Measurements from ENCODE around the gene LYPD3. TPM values are rescaled to one million over a fixed set of nuclear protein-coding genes. Genes with fewer than 3 reads are reported as not detected.
A peak's percentile ranks its signal among the peaks of the same experiment; 100 is the strongest.
"Not testable (repeated sequence)": the region's sequence is repeated elsewhere in the genome, so short reads cannot be mapped to it uniquely, and the experiment has no call there.

Gene LYPD3
- 0.74 TPM in 1 of 2 replicates, not detected in the other for total RNA-seq (2014; rRNA removed; shearing (Covaris generic))

DNA sequence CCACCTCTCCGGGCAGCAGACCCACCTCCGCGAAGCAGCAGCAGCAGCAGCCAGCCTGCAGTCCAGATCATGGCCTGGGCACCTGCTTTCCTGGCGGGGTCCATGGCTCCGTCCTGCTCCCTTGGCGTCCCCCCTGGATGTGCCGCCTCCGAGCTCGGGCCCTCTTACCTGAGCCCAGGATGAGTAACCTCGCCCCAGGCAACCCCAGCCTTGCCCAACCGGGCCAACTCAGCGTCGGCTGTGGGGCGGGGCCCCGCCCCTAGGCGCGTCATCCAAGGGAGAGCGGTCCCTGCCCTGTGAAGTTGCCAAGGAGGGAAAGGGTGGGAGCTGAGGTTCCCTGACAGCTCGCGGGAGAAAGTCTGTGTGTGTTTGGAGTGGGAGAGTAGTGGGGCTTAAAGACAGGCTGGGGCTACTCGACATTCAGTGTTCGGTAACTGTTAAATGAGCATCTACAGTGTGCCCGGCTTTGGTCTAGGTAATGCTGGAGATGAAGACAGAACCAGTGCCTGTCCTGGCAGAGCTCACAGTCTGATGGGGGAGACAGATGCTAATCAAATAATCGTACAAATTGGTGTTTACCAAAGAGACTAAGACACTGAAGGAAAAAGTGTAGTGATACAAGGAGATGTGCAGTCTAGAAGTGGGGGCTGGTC is at the start of gene LYPD3:
LYPD3 (minus strand) TSS at position 141 of the 653 bp plus-strand sequence; CDS start at position 104, 37 bp downstream.
- DNase-seq (ENCODE audit: low read depth): peak; percentile 59

DNA sequence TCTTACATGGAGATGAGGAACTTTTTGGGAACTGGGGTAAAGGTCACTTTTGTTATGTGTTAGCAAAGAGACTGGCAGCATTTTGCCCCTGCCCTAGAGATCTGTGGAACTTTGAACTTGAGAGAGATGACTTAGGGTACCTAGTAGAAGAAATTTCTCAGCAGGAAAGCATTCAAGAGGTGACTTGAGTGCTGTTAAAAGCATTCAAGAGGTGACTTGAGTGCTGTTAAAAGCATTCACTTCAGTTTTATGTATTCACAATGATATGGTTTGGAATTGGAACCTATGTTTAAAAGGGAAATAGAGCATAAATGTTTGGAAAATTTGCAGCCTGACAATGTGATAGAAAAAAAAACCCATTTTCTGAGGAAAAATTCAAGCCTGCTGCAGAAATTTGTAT is 47.0 kb upstream of the LYPD3 start:
- DNase-seq (ENCODE audit: low read depth): not testable (repeated sequence)

DNA sequence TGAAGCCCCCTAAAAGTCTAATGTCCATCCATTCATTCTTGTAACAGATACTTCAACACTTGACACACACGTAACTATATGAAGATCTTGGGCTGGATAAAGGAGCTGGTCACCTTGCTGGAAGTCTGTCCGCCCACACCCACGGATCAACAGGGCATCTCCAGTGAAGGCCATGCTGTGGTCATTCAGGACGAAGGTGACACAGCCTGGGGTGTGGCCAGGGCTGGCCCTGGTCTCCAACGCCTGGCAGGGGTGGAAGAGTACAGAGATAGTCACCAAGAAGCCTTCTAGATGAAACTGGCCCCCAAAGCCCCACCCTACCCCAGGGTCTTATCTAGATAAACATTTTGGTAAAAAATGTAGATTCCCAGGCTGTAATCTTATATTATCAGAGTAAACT is 45.9 kb upstream of the LYPD3 start:
- DNase-seq (ENCODE audit: low read depth): no peak

DNA sequence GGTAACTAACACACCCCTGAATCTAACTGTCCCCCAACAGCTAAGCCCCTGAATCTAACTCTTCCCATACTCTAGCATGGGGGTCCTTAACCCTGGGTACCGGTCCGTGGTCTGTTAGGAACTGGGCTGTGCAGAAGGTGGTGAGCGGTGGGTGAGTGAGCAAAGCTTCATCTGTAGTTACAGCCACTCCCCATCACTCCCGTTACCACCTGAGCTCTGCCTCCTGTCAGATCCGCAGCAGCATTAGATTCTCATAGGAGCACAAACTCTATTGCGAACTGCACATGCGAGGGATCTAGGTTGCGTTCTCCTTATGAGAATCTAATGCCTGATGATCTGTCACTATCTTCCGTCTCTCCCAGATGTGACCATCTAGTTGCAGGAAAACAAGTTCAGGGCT is 45.3 kb upstream of the LYPD3 start:
- no peak for DNase-seq (ENCODE audit: low read depth)

DNA sequence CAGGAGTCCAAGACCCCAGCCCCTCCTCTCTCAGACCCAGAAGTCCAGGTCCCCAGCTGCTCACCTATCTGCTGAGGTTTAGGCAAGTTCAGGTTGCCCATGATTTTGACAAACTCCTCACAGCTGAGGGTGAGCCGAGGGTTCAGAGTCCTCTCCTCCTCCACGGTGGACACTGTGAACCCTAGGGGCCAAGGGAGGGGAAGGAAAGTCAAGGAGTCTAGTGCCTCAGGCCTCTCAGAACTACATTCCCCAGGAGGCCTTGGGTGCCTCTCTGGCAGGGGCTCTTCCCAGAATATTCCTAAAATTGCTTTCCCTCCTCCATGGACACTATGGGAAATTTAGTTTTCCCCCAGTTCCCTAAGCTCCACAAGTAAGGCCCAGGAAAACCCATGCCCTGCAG is 42.5 kb upstream of the LYPD3 start:
- no peak for DNase-seq (ENCODE audit: low read depth)

DNA sequence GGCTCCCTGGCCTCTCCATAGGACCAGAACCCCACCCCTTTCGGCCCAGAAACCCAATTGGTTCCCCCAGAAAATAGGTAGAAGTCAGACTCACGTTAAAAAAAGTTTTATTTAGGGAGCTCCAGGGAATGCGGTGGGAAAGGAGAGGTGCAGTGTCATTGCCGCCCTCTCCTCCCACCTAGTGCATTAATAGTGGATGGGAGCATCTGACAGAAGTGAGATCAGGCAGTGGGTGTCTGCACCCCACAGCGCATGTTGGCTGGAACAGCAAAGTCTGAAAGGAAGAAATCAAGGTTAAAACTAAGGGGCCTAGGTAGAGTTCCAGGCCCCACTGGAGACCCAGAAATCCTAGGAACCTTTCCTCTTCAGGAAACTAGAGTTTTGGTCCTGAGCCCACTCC is 41.2 kb upstream of the LYPD3 start:
- DNase-seq (ENCODE audit: low read depth): no peak

DNA sequence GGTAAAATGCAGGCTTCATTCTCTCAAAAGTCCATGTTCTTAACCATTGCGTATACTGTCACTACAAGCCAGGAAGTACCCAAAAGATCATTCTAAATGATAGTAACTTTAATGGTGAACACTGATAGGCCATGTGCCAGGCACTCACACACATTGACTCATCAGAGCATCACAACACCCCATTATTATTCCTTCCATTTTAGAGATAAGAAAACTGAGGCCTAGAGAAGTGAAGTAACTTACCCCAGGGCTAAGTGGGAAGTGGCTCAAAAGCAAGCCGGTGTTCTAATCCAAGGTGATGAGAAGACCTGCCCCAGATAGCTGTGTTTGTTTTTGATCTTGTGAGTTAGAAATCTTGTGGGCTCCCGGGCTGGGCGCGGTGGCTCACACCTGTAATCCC is 40.5 kb upstream of the LYPD3 start:
- no peak for DNase-seq (ENCODE audit: low read depth)

DNA sequence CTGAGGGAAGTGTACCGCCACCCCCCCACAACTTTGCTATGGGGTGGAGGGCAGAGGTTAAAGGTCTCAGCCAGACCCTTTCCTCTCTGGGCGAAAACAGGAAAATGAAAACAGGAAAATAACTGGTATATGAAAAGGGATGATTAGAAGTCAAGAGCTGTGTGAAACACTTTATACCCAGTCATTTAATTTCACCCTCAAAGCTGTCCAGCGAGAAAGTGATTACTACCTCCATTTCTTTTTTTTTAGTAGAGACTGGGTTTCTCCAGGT is 39.7 kb upstream of the LYPD3 start:
- DNase-seq (ENCODE audit: low read depth): no peak

DNA sequence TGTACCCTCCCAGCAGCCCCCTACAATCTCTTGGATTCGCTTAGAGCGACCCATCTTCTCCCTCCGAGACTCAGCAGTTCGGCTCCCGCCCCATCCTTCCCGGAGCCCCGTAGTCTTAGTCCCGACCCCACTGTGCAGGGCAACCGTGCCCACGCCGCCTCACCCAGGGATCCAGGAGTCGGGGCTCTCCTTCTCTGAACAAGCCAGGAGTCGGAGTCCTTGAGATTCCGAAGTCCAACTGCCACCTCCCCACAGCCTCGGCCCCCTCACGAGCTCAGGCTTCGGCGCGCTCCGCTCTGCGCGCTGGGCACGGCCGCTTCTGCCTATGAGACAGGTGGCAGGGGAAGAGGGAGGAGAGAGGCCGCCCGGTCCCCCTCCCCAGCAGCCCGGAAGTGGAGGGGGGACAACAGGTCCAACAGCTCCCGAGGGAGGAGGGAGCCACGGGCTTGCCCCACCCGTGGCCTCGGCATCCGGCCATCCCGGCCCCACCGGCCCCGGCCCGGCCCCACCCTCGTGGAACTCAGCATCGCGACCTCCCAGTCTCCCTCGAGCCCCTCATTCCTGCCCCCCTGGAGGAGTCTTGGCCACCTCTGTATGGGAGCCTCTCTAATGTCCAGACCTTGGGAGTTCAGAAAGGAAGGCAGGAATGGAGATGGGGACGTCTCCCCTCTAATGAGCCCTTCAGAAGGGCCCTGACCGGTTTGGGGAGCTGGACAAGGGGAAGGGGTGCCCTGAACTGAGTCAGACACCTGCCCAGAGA is 39.2 kb upstream of the LYPD3 start, which contains the start of gene PHLDB3:
PHLDB3 (minus strand) TSS at position 321 of the 760 bp plus-strand sequence. CDS start 628 bp downstream, outside the sequence.
- DNase-seq (ENCODE audit: low read depth): peak; percentile 48

DNA sequence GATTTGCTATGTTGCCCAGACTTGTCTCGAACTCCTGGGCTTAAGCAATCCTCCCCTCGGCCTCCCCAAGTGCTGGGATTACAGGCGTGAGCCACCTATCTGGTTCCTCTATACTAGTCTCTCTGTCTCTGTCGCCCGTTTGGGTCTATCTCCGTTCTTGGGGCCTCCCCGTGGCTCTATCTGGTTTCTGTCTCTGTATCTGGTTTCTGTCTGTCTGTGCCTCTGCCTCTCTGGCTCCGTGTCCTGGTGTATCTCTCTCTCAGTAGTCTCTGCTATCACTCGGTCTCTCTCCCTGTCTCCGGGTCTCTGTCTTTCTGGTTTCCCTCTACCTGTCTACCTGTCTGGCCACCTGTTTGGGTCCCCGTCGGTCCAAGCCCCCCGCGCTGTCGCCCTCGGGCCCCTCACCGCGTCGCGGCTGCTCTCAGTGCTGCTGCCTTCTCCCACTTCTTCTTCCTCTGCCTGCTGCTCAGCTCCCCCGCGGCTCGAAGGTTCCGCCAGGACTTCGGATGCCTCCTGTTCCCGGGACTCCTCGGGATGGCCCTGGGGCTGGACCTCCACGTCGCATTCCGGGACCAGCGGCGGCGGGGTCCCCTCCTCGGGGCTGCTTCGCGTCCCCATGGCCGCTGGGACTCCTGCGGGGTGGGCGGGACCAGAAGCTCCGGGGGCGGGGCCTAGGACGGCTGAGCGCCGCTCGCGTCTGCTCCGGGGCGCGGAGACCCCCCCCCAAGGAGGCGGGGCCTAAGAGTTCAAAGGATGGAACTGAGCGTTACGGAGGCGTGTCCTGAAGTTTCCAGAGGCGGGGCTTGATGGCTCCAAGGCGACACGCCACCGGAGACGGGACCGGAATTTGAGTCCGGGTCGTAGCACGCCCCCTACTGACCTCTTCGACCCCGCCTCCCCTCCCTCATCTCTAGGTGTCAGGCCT is 38.4 kb upstream of the LYPD3 start:
- DNase-seq (ENCODE audit: low read depth): peak; percentile 93

DNA sequence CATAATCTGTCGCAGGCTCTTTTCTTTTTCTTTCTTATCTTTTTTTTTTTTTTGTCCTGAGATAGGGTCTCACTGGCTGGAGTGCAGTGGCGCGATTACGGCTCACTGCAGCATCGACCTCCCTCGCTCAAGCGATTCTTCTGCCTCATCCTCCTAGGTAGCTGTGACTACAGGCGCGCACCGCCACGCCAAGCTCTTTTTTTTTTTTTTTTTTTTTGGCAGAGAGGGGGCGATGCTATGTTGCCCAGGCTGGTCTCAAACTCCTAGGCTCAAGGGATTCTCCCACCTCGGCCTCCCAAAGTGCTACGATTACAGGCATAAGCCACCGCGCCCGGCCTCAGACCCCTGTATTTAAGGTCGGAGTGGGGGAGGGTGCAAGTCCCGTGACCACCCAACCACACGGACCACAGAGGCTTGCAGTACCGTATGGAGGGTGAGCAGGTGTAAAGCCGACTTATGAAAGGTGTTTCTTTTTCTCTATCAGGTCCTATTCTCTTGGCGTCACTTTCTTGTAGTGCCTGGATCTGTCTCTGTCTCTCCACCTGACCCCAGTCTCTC is 37.1 kb upstream of the LYPD3 start:
- DNase-seq (ENCODE audit: low read depth): no peak

DNA sequence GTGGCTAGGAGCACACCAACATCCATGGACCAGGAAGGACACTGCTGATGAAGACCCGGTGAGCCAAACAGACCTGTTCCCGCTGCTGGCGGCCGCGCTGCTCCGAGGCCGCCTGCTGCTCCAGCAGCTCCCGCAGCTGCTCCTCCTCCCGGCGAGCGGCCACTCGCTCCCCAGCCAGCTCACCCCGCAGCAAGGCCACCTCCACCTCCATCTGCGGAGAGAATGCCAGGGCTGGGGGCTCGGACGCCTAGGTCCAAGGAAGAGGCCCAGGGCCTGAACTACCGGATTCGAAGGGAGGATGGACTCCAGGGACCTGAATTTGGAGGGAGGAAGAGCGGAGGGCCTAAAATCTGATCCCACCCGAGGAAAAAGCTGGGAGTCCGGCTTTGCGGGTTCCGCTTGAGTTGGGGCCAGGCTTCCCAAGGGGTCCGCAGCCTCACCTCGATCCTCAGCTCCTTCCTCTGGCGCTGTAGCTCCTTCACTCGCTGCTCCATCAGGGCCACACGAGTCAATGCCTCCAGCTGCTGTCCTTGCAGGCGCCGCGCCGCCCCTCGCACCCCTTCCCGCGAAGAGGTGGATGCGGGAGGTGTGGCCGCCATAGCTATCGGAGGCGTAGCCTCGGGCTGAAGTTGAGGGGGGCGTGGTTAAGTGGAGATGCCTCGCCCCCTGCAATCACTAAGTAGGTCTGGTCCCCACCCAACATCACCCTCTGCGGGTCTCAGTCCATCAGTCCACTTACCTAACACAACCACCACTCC is 36.4 kb upstream of the LYPD3 start:
- no peak for DNase-seq (ENCODE audit: low read depth)

DNA sequence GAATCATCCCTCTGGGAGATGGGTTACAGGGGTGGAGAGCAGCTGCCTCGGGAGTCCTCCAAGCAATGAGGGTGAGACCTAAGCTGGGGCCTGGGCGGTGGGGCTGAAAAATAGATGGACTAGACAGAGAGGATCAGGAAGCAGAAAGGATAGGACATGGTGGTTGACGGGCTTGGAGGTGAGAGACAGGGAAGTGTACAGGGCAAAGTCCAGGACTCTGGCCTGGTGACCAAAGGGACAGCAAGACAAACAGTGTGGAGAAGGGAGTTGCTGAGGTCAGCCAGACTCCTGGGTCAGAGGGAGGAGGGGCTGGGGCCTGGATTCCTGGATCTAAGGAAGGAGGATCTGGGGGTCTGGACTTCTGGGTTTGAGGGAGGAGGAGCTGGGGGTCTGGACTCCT is 33.6 kb upstream of the LYPD3 start:
- no peak for DNase-seq (ENCODE audit: low read depth)

DNA sequence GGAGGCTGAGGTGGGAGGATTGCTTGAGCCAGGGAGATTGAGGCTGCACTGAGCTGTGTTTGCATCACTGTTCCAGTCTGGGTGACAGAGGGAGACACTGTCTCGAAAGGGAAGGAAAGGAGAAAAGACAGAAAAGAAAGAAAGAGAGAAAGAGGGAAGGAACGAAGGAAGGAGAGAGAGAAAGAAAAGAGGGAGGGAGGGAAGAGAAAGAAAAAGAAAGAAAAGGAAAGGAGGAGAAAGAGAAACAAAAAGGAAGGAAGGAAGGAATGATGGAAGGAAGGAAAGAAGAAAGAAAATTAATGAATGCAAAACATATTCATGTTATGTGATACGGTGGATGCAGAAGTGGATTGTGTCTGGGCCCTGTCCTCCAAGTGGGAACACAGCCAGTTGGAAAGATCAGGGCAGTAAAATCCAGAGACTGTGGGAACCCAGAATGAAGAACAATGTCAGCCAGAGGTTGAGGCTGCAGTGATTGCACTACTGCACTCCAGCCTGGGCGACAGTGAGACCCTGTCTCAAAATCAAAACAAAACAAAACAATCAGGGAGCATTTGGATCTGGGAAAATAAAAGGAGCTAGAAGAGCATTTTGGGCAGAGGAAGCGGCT is 32.9 kb upstream of the LYPD3 start:
- DNase-seq (ENCODE audit: low read depth): no peak

DNA sequence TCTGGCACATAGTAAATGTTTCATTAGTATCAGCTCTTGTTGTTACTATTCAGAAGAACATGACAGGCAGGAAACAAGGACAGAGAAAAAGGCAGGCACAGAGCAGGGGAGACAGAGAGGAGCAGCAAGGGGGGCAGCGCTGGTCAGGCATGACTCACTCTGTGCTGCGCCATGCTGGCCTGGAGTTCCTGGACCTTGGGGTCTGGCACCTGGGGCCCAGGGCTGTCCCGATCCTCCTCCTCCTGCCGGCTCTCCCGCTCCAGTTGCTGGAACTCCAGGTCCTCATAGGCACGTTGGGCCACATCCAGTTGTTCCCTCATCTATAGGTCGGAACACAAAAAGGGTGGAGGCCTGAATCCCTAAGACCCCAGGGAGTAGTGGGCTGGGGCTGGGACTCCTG is 31.6 kb upstream of the LYPD3 start:
- no peak for DNase-seq (ENCODE audit: low read depth)

DNA sequence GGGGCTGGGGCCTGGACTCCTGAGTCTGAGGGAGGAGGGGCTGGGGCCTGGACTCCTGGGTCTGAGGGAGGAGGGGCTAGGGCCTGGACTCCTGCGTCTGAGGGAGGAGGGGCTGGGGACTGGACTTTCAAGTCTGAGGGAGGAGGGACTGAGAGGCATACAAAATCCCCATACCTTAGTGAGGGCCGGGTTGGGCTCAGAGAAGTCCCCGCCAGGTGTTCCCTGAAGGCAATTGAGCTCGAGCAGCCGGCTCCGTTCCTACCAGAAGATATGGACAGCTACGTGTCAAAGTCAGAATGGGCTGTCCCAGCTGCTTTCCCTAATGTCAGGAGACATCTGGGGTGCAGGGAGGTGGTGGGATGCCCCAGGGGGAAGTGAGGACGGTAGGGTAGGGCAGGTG is 29.7 kb upstream of the LYPD3 start:
- DNase-seq (ENCODE audit: low read depth): no peak

DNA sequence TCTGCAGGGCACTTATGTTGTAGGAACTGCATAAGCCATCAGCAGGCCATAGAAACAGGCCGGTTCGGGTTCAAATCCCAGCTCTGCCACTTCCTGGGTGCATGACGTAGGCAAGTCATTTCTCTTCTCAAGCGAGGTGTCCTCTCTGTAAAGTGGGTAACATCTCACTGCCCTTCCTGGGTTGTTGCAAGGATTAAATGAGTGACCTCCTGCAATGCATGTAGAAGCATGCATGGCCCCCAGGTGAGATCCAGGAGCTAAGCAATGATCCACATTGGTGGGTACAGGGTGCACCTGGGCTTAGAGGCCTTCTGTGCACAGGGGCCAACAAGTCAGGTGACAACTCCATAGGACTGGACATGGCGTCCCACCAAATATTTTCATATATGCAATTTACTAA is 25.4 kb upstream of the LYPD3 start:
- DNase-seq (ENCODE audit: low read depth): no peak

DNA sequence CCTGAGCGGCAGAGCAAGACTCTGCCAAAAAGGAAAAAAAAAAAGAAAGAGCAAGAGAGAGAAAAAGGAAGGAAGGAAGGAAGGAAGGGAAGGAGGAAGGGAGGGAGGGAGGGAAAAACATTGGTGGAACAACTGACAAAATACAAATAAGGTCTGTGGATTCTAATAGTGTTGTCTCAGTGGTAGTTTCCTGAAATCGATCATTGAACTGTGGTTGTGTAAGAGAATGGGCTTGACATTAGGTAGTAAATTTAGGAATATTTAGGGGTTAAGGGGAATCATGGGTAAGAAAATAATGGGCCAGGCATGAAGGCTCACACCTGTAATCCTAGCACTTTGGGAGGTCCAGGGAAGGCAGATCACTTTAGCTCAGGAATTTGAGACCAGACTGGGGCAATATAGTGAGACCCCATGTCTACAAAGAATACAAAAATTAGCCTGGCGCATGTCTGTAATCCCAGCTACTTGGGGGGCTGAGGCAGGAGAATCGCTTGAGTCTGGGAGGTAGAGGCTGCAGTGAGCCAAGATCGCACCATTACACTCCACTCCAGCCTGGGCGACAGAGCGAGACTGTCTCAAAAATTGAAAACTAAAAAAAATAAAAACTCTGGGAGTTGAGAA is 24.7 kb upstream of the LYPD3 start:
- no peak for DNase-seq (ENCODE audit: low read depth)

DNA sequence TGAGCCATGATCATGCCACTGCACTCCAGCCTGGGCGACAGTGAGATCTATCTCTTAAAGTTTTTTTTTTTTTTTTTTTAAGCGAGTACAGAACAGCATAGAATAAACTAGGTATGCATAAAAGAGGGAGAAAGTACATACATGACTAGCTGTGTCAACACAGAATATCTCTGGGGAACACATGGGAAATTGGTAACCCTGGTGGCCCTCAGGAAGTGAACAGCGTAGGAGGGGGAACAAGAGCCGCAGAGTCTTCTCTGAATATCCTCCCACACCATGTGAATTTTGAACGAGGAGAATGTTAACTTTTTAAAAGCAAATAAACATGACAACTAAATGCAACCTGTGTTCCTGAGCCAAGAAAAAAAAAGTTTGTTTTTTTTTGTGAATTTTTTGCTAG is 23.9 kb upstream of the LYPD3 start:
- DNase-seq (ENCODE audit: low read depth): no peak

DNA sequence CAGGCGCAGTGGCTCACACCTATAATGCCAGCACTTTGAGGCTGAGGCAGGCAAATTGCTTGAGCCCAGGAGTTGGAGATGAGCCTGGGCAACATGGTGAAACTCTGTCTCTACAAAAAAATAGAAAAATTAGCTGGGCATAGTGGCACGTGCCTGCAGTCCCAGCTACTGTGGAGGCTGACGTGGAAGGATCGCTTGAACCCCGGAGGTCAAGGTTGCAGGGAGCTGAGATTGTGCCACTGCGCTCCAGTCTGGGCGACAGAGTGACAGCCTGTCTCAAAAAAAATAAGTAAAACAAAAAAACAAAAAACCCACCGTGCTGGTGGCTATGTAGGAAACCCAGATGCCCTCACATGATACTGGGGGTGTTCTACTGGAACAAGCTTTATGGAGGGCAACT is 22.8 kb upstream of the LYPD3 start:
- DNase-seq (ENCODE audit: low read depth): no peak

DNA sequence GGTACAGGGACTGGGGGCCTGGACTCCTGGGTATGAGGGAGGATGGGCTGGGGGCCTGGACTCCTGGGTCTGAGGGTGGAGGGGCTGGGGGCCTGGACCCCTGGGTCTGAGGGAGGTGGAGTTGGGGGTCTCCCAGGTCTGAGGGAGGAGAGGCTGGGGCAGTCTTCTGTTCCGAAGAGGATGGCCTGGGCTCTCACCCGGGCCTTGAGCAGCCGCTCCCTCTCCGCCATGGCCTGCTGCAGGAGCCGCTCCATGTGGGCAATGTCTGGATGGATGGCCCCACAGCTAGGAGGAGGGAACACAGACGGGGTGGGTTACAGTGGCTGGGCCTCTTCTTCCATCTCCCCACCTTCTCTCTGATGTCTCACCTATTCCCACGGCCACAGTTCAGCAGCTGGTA is 21.0 kb upstream of the LYPD3 start:
- DNase-seq (ENCODE audit: low read depth): no peak

Data from Daoy (cell line).